Lower lobe of right lung (tissue), 2 donors: ENCODE data around the gene CRADD. TPM values are rescaled to one million over a fixed set of nuclear protein-coding genes. Genes with fewer than 3 reads are reported as not detected.

Experiments
- ATAC-seq, 2 donors: fragments of 200-7000 bp; cut with Tn5 transposase; one replicate each; pipeline ENCODE4 v1.9.1; 2020 to 2022; ENCODE audit warnings: mild to moderate bottlenecking in 2 of 2, moderate library complexity in 2 of 2
- DNase-seq: peaks from one replicate; pipeline ENCODE4 v3.0.0-alpha.2; 2020
- H3K27ac ChIP-seq: fragments of 200-600 bp; one replicate; pipeline ENCODE4 v1.8.0; 2022
- H3K27me3 ChIP-seq: fragments of 200-600 bp; one replicate; pipeline ENCODE4 v1.8.0; 2022; ENCODE audit warnings: low read depth
- H3K36me3 ChIP-seq: fragments of 200-600 bp; one replicate; pipeline ENCODE4 v1.8.0; 2022; ENCODE audit warnings: mild to moderate bottlenecking
- H3K4me1 ChIP-seq: fragments of 200-600 bp; one replicate; pipeline ENCODE4 v1.8.0; 2022
- H3K4me3 ChIP-seq: fragments of 200-600 bp; one replicate; pipeline ENCODE4 v1.8.0; 2022; ENCODE audit warnings: mild to moderate bottlenecking
- H3K9me3 ChIP-seq: fragments of 200-600 bp; one replicate; pipeline ENCODE4 v1.8.0; 2022
- CTCF ChIP-seq: fragments of 200-600 bp; IDR thresholded peaks from one replicate; pipeline ENCODE4 v1.8.0; 2022; ENCODE audit warnings: antibody characterized with exemption, mild to moderate bottlenecking
- intact Hi-C: fragments of 100-400 bp; cut with DNase I; formaldehyde crosslinking; loops from one replicate; pipeline ENCODE4 v1.11.0; 2022
- total RNA-seq: library from RNA; stranded (reverse); fragmentation: NEBNext Ultra II Directional; extraction: Animal tissue kit (Norgen Biotek cat#: 25700); gene quantifications from one replicate; pipeline ENCODE4 v1.2.1, GENCODE V29; 2021
- donor health status: DM: no; HTN: yes; CAD: no; lungs with severe emphysema.

CRADD gene
- total RNA-seq, 1 donor from 2014 or later = 16.5 TPM

- Histone ChIP-seq H3K9me3 (no peaks in the 10 kb centered on the region), H3K4me3 (no peak overlapping the region), H3K27ac (no peak overlapping the region), H3K36me3 (no peaks in the 10 kb centered on the region), H3K27me3 (no peaks in the 10 kb centered on the region), H3K4me1 (no peaks in the 10 kb centered on the region)
- ATAC-seq = no peak
- no peak for TF ChIP-seq CTCF
- DNase-seq = no peak
- intact Hi-C loops = no loop called here
Observed at GRCh38 chr12:93725531-93725930, 48.4 kb downstream of the CRADD start.

GRCh38 chr12:93727195-93727811, 50.1 kb downstream of the CRADD start:
- TF ChIP-seq CTCF = no peak
- Histone ChIP-seq H3K4me1 (no peaks in the 10 kb centered on the region), H3K27me3 (no peaks in the 10 kb centered on the region), H3K36me3 (no peaks in the 10 kb centered on the region), H3K9me3 (no peaks in the 10 kb centered on the region), H3K4me3 (no peak overlapping the region), H3K27ac (no peak overlapping the region)
- intact Hi-C loops = no loop called here
- no peak for ATAC-seq
- DNase-seq = no peak

GRCh38 chr12:93727911-93728310, 50.7 kb downstream of the CRADD start:
- TF ChIP-seq CTCF = no peak
- H3K27me3 ChIP-seq = no peaks in the 10 kb centered on the region
- intact Hi-C loops = no loop called here
- no peak overlapping the region for H3K4me3 ChIP-seq
- no peaks in the 10 kb centered on the region for H3K4me1 ChIP-seq
- DNase-seq (no peak), ATAC-seq (no peak)
- H3K27ac ChIP-seq = no peak overlapping the region
- H3K36me3 ChIP-seq = no peaks in the 10 kb centered on the region
- H3K9me3 ChIP-seq = no peaks in the 10 kb centered on the region

- Histone ChIP-seq H3K4me1 (no peaks in the 10 kb centered on the region), H3K36me3 (no peaks in the 10 kb centered on the region), H3K4me3 (no peak overlapping the region), H3K9me3 (no peaks in the 10 kb centered on the region), H3K27me3 (no peaks in the 10 kb centered on the region), H3K27ac (no peak overlapping the region)
- TF ChIP-seq CTCF = no peak
- DNase-seq (no peak), ATAC-seq (no peak)
- intact Hi-C loops = no loop called here
Observed at GRCh38 chr12:93729934-93730333, 52.8 kb downstream of the CRADD start.

- no peak overlapping the region for H3K27ac ChIP-seq
Observed at GRCh38 chr12:93733358-93733757, 56.2 kb downstream of the CRADD start.

More at GRCh38 chr12:93733358-93733757, 56.2 kb downstream of the CRADD start:
- ATAC-seq (peak; percentile 21 to 57), DNase-seq (no peak)
- TF ChIP-seq CTCF = no peak
- Histone ChIP-seq H3K36me3 (no peaks in the 10 kb centered on the region), H3K27me3 (no peaks in the 10 kb centered on the region), H3K9me3 (no peaks in the 10 kb centered on the region), H3K4me3 (no peak overlapping the region), H3K4me1 (peaks cover 4% of the 10 kb centered on the region)
- intact Hi-C loops = no loop called here
